Endodermal cell (in vitro differentiated cells): ENCODE data around the gene TRHDE. TPM values are rescaled to one million over a fixed set of nuclear protein-coding genes. Genes with fewer than 3 reads are reported as not detected.
A peak's percentile ranks its signal among the peaks of the same experiment; 100 is the strongest.
"Not testable (repeated sequence)": the region's sequence is repeated elsewhere in the genome, so short reads cannot be mapped to it uniquely, and the experiment has no call there.

ENCODE experiments used
- DNase-seq: peaks from one replicate; pipeline ENCODE4 v3.0.0-alpha.2; 2017
- H3K27ac ChIP-seq: 2 replicates; pipeline ENCODE4 v1.5.1; 2013; ENCODE audit warnings: mild to moderate bottlenecking, low read depth, low read length, moderate library complexity
- H3K27me3 ChIP-seq: 2 replicates; pipeline ENCODE4 v1.6.1; 2013; ENCODE audit warnings: mild to moderate bottlenecking, low read length, moderate library complexity; ENCODE audit not compliant: insufficient read depth, control insufficient read depth, poor library complexity, severe bottlenecking
- H3K36me3 ChIP-seq: 2 replicates; pipeline ENCODE4 v1.7.0; 2013; ENCODE audit warnings: mild to moderate bottlenecking, low read length, moderate library complexity; ENCODE audit not compliant: control insufficient read depth, insufficient read depth
- H3K4me1 ChIP-seq: one replicate; pipeline ENCODE4 v1.7.0; 2013; ENCODE audit warnings: low read length; ENCODE audit not compliant: control insufficient read depth, insufficient read depth
- H3K4me3 ChIP-seq: 2 replicates; pipeline ENCODE4 v1.5.1; 2013; ENCODE audit warnings: mild to moderate bottlenecking, low read length, moderate library complexity
- H3K9ac ChIP-seq: 2 replicates; pipeline ENCODE4 v1.6.1; 2013; ENCODE audit warnings: mild to moderate bottlenecking, low read length, moderate library complexity; ENCODE audit not compliant: poor library complexity, severe bottlenecking; ENCODE audit errors: extremely low read depth
- H3K9me3 ChIP-seq: 2 replicates; pipeline ENCODE4 v1.6.1; 2013; ENCODE audit warnings: mild to moderate bottlenecking, low read length, moderate library complexity; ENCODE audit not compliant: control insufficient read depth
- H3K27ac Mint-ChIP-seq: 2 replicates; pipeline ENCODE4 v1.8.0; 2020; ENCODE audit warnings: mixed read lengths
- H3K27me3 Mint-ChIP-seq: 2 replicates; pipeline ENCODE4 v1.8.0; 2021; ENCODE audit warnings: mild to moderate bottlenecking, mixed read lengths; ENCODE audit not compliant: insufficient read depth
- H3K36me3 Mint-ChIP-seq: 2 replicates; pipeline ENCODE4 v1.8.0; 2020; ENCODE audit warnings: low read depth, mixed read lengths
- H3K4me1 Mint-ChIP-seq: 2 replicates; pipeline ENCODE4 v1.8.0; 2020; ENCODE audit warnings: mixed read lengths
- H3K4me3 Mint-ChIP-seq: 2 replicates; pipeline ENCODE4 v1.8.0; 2020; ENCODE audit warnings: mild to moderate bottlenecking, moderate library complexity, mixed read lengths
- H3K9me3 Mint-ChIP-seq: 2 replicates; pipeline ENCODE4 v1.8.0; 2020; ENCODE audit warnings: mild to moderate bottlenecking, mixed read lengths
- CTCF ChIP-seq: fragments of 200-600 bp; sonication (generic); conservative IDR thresholded peaks from 2 replicates; pipeline ENCODE4 v1.5.0; 2021; ENCODE audit warnings: antibody characterized with exemption, mild to moderate bottlenecking
- WGBS, 2 experiments: methylation state at CpG; one replicate each; pipeline versions ENCODE4 v1.1.5 to v1.1.7; 2013; ENCODE audit warnings: missing lambda C conversion rate in 2 of 2, mixed read lengths in 1 of 2; ENCODE audit not compliant: insufficient coverage in 1 of 2, insufficient read length in 1 of 2; 5-methylcytosine and 5-hydroxymethylcytosine counted together
- total RNA-seq, 2 donors: library from RNA; stranded (reverse); fragmentation: NEBNext Ultra II Directional in 1 of 2; extraction: Animal tissue kit (Norgen Biotek cat#: 25700) in 1 of 2; gene quantifications; 2 replicates in 1 of 2; 3 replicates in 1 of 2; pipeline ENCODE4 v1.2.1, GENCODE V29; 2021

The TRHDE gene
- total RNA-seq, 2 donors from 2014 or later, result 0.20 to 1.2 TPM

GRCh38 chr12:72511906-72512305 lies 239.7 kb downstream of the TRHDE start:
- Mint-ChIP-seq H3K27ac (peak overlapping the region; percentile 45), H3K4me1 (peaks cover 10% of the 10 kb centered on the region), H3K27me3 (no peaks in the 10 kb centered on the region), H3K4me3 (no peak overlapping the region), H3K36me3 (no peaks in the 10 kb centered on the region), H3K9me3 (peaks cover 3% of the 10 kb centered on the region)
- Histone ChIP-seq H3K4me3 (no peak overlapping the region), H3K36me3 (no peaks in the 10 kb centered on the region), H3K9ac (no peak overlapping the region), H3K27ac (peak overlapping the region; percentile 59), H3K4me1 (peaks cover 8% of the 10 kb centered on the region), H3K27me3 (no peaks in the 10 kb centered on the region), H3K9me3 (no peaks in the 10 kb centered on the region)
- 13 to 67% methylated on average over 1 to 3 of the region's 3 CpGs for WGBS, 2 experiments
- no peak for TF ChIP-seq CTCF
- DNase-seq, result no peak

GRCh38 chr12:72520044-72520678 lies 248.0 kb downstream of the TRHDE start:
- H3K36me3 Mint-ChIP-seq, H3K4me3 Mint-ChIP-seq: not testable (repeated sequence)

GRCh38 chr12:72521326-72521725 lies 249.2 kb downstream of the TRHDE start:
- DNase-seq, result no peak
- Mint-ChIP-seq H3K4me3 (no peak overlapping the region), H3K9me3 (peaks cover 15% of the 10 kb centered on the region), H3K27me3 (no peaks in the 10 kb centered on the region), H3K4me1 (peaks cover 11% of the 10 kb centered on the region), H3K27ac (no peak overlapping the region), H3K36me3 (no peaks in the 10 kb centered on the region)
- Histone ChIP-seq H3K9me3 (peaks cover 9% of the 10 kb centered on the region), H3K4me3 (no peak overlapping the region), H3K27me3 (no peaks in the 10 kb centered on the region), H3K27ac (no peak overlapping the region), H3K4me1 (no peaks in the 10 kb centered on the region), H3K36me3 (no peaks in the 10 kb centered on the region), H3K9ac (no peak overlapping the region)
- WGBS, 2 experiments, result 60 to 82% methylated on average over 1 to 3 of the region's 3 CpGs
- no peak for TF ChIP-seq CTCF

More at GRCh38 chr12:72520044-72520678, 248.0 kb downstream of the TRHDE start:
- not testable (repeated sequence) for H3K36me3 ChIP-seq, H3K4me1 ChIP-seq, H3K9me3 ChIP-seq, H3K4me3 ChIP-seq, DNase-seq, H3K27ac Mint-ChIP-seq, H3K27me3 Mint-ChIP-seq, H3K9ac ChIP-seq, H3K27ac ChIP-seq, H3K27me3 ChIP-seq
- Mint-ChIP-seq H3K9me3 (peaks cover 18% of the 10 kb centered on the region), H3K4me1 (peaks cover 11% of the 10 kb centered on the region)
- WGBS, 2 experiments, result 93 to 96% methylated on average over 16 to 26 of the region's 27 CpGs

GRCh38 chr12:72522411-72522810 lies 250.2 kb downstream of the TRHDE start:
- Histone ChIP-seq H3K27ac (no peak overlapping the region), H3K36me3 (no peaks in the 10 kb centered on the region), H3K9ac (no peak overlapping the region), H3K4me1 (no peaks in the 10 kb centered on the region), H3K9me3 (peaks cover 9% of the 10 kb centered on the region), H3K4me3 (no peak overlapping the region), H3K27me3 (no peaks in the 10 kb centered on the region)
- H3K4me1 Mint-ChIP-seq, result peaks cover 11% of the 10 kb centered on the region
- no peaks in the 10 kb centered on the region for H3K36me3 Mint-ChIP-seq
- no peak overlapping the region for H3K27ac Mint-ChIP-seq
- H3K4me3 Mint-ChIP-seq, result no peak overlapping the region
- WGBS, 2 experiments, result 86% methylated on average over 1 of the region's 1 CpG; no CpG with 5 or more reads in 1 of the 2 experiments
- DNase-seq, result no peak
- no peaks in the 10 kb centered on the region for H3K27me3 Mint-ChIP-seq
- H3K9me3 Mint-ChIP-seq, result peaks cover 15% of the 10 kb centered on the region
- TF ChIP-seq CTCF, result no peak
